ENCODE measurements around the gene GNA12.

The GNA12 gene

GRCh38 chr7:2834748-2835441, 9.2 kb downstream of the GNA12 start:
- DNase-seq, result no peak

DNA sequence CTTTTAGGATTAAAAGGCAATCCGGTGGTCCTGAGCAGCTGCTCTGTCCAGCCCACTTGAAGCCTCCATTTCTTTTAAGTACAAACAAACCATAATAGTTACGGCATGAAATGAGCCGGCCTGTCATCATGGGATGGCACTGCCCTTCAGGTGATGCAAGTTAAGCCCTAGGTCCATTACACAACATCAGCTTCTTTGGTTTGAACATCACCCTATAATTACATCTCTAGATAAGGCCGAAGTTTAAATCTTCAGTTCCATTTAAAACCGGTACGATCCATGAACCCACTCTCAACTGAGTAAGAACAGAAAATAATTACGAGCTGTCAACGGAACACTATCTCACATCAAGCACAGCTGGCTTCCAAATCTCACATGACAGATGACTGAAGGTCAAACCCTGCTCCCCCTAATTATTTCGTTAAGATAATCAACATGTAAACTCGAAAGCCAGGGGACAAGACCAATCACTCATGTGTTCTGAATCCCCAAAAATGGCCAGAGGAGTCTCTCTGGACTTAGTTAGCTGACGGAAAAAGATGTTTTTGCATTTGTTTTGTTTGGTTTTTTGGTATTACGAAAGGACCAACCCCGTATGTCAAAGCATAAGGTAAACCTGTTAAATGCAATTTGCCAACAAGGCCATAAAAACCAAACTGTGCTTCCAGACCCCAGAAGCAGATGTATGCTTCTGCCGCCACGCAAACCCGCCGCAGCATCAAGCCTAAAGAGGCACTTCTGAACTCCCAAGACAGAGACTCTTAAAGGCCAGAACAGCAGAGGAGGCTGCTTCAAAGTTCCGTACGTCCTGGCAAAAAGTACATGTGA, 10.8 kb downstream of the GNA12 start:
- no peak for DNase-seq

- no peak for DNase-seq
Measured at GRCh38 chr7:2832461-2832860, 11.6 kb downstream of the GNA12 start.

GRCh38 chr7:2830609-2831376, 13.3 kb downstream of the GNA12 start:
- no peak for DNase-seq

- DNase-seq, result no peak
Measured at GRCh38 chr7:2829040-2829439, 15.1 kb downstream of the GNA12 start.

GRCh38 chr7:2826771-2827170, 17.3 kb downstream of the GNA12 start:
- DNase-seq, result no peak

DNA sequence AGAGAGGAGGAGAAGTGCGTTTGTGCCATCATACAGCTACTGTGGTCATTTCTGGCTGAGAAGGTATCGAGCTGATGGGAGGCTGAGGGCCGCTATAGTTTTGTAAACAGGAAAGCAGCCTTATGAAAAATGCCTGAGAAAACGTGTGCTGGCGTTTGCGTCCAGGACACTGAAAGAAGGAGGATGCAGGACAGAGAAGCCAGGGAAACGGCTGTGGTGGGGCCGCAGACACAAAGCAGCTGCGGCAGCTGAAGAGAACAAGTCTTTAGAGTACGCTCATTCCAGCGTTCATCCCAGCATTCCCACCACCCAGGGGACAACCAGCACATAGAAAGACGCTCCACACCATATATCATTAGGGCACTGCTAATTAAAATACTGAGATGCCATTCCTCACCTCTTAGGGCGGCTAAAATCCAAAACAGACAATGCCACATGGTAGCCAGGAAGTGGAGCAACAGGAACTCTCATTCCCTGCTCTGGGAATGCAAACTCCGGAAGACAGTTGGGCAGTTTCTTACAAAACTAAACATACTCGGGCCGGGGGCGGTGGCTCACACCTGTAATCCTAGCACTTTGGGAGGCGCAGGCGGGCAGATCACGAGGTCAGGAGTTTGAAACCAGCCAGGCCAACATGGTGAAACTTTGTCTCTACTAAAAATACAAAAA, 18.4 kb downstream of the GNA12 start:
- DNase-seq, result no peak

DNA sequence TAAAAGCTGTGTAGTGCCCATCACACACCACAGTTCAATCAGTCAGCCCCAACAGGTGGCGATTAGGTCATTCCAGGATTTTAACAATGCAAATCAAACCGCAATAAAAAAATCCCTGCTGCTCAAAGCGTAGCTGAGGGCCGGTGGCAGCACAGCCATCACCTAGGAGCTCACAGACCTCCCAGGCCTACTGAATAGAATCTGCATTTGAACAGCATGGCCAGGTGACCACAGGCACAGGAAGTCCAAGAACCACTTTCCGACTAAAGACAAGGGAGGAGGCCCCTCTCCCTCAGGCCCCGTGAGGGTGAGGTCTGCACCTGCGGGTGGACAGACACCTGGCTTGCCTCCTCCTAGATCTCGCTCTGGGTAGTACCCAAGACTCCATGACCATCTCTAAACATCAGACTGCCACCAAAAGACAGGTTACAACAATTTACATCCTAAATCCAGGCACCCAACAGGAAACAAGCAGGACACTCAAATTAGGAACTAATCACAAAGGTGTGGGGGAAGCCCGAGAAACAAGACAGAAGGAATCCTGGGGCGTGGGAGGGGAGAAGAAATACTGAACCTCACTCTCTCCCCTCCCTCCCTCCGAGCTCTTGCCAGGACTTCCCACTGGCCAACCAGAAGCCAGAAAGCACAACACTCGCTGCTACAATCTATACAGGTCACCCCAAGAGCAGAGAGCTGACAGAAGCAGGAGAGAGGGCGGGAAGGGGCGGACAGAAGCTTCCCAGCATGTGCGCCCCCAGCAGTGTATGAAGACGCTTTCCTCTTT, 19.2 kb downstream of the GNA12 start:
- no peak for DNase-seq

- DNase-seq, result no peak
Measured at GRCh38 chr7:2824026-2824677, 20.0 kb downstream of the GNA12 start.

DNA sequence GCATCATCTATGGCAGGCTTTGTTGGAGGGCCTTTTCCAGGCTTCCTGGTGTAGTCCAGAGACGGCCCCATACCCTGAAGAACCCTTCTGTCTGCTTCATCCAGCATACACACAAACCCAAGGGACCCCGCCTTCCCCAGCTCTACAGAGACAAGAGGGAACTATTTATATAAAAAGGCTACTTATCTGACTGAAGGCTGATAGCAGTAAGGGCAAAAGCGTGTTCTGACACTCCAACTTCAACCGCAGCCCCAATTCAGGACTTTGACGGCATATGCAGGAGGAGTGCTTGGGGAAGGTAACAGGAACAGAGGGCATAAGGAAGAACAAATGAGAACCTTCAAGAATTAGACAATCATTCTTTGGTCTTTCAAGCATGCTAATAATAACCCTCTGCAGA, 21.0 kb downstream of the GNA12 start:
- DNase-seq, result no peak

GRCh38 chr7:2821842-2822507, 22.1 kb downstream of the GNA12 start:
- DNase-seq, result no peak

- no peak for DNase-seq
Measured at GRCh38 chr7:2821161-2821841, 22.8 kb downstream of the GNA12 start.

DNA sequence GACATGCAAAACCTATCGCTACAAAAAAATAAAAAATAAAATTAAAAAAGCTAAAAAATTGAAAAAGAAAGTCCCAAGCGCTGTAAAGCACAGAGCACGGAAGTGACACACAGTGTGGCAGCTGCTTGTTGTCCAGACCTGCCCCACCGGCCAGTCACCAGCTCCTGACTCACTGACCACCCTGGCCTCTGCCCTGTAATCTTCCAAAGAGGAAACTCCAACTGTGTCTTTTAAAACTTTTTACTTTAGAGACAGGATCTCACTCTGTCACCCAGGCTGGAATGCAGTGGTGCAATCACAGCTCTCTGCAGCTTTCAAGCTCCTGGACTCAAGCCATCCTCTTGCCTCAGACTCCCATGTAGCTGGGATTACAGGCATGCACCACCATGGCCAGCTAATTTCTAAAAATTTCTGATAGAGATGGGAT, 23.6 kb downstream of the GNA12 start:
- no peak for DNase-seq

GRCh38 chr7:2819954-2820397, 24.1 kb downstream of the GNA12 start:
- DNase-seq, result no peak

- no peak for DNase-seq
Measured at GRCh38 chr7:2819161-2819953, 24.8 kb downstream of the GNA12 start.

DNA sequence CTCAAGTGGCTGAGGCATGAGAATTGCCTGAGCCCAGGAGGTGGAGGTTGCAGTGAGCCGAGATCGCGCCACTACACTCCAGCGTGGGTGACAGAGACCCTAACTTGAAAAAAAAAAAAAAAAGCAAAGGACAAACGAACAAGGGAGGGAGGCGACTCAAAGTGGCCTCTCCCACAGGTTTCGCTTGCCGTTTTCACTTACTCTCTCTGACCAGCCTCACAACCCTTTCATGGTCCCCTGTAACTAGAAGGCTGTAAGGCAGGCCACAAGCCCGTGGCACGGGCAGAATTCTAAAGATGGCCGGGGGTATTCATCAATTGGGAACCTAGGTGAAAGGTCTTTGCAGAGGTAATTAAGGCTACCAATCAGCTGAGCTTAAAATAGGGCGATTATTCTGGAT, 25.5 kb downstream of the GNA12 start:
- no peak for DNase-seq

- DNase-seq, result no peak
Measured at GRCh38 chr7:2818121-2818520, 26.0 kb downstream of the GNA12 start.

GRCh38 chr7:2817456-2817855, 26.7 kb downstream of the GNA12 start:
- no peak for DNase-seq

GRCh38 chr7:2815875-2816245, 28.2 kb downstream of the GNA12 start:
- no peak for DNase-seq

Measured in activated CD4-positive, CD25-positive, alpha-beta regulatory T cell (primary cell).